HepG2 (cell line): ENCODE data around the gene SAMD4A.
A peak's percentile ranks its signal among the peaks of the same experiment; 100 is the strongest.

Experiments used
- RNF2 ChIP-seq: fragments of 450-650 bp; conservative IDR thresholded peaks from 2 replicates; pipeline ENCODE4 v1.6.1; 2016; ENCODE audit warnings: low read depth
- SOX6 ChIP-seq, 2 experiments: fragments of 450-650 bp in 1 of 2; sonication (generic) in 1 of 2; formaldehyde crosslinking in 1 of 2; IDR thresholded peaks; 2 replicates each; pipeline versions ENCODE4 v1.4.0 to v1.6.1; 2017 to 2020; ENCODE audit warnings: antibody characterized with exemption in 1 of 2, mild to moderate bottlenecking in 1 of 2, missing genetic modification reagents in 1 of 2
- ZHX2 ChIP-seq, 2 experiments: sonication (generic) in 1 of 2; formaldehyde crosslinking in 1 of 2; IDR thresholded peaks; 2 replicates each; pipeline versions ENCODE4 v1.6.1 to v1.9.0; 2014 to 2022; ENCODE audit warnings: antibody characterized with exemption in 1 of 2, borderline replicate concordance in 1 of 2, inconsistent platforms in 1 of 2, low read depth in 1 of 2, missing genetic modification reagents in 1 of 2

- TF ChIP-seq SOX6 (IDR thresholded peaks at IDR 0.05) (no peak), SOX6 (CRISPR knock-in tag; IDR thresholded peaks at IDR 0.05) (peak; percentile 33; the same call in 1 of the 2 replicates), RNF2 (no peak), ZHX2 (IDR thresholded peaks at IDR 0.05; ENCODE audit: low read depth) (no peak), ZHX2 (CRISPR knock-in tag; IDR thresholded peaks at IDR 0.05; ENCODE audit: borderline replicate concordance) (no peak)
Observed at GRCh38 chr14:54805445-54806322, 238.8 kb downstream of the SAMD4A start.
